GM12878 (cell line): ENCODE results near the gene LMOD1.

Source experiments
- CTCF ChIP-seq, 3 experiments: IDR thresholded peaks in 2 of 3; conservative IDR thresholded peaks in 1 of 3; 2 replicates each; pipeline ENCODE4 v1.5.1; 2011; ENCODE audit warnings: low read depth in 3 of 3, low read length in 3 of 3, mild to moderate bottlenecking in 3 of 3, control low read depth in 2 of 3, moderate library complexity in 2 of 3, inconsistent platforms in 1 of 3, mixed read lengths in 1 of 3; ENCODE audit not compliant: control insufficient read depth in 2 of 3, insufficient read depth in 1 of 3; ENCODE audit errors: extremely low read depth in 1 of 3
- KDM1A ChIP-seq: fragments of 200-600 bp; sonication (generic); IDR thresholded peaks from 2 replicates; pipeline ENCODE4 v1.6.1; 2016; ENCODE audit warnings: borderline replicate concordance
- PAX5 ChIP-seq: IDR thresholded peaks from 2 replicates; pipeline ENCODE4 v1.6.1; 2011; ENCODE audit warnings: low read depth, low read length, borderline replicate concordance
- POLR2A ChIP-seq: IDR thresholded peaks from 2 replicates; pipeline ENCODE4 v1.6.1; 2011; ENCODE audit warnings: low read depth, mild to moderate bottlenecking, low read length
- SIN3A ChIP-seq: IDR thresholded peaks from 2 replicates; pipeline ENCODE4 v1.6.1; 2012; ENCODE audit warnings: low read depth, low read length, improper control_type of control experiment
- TF ChIP-seq, protein P1 (sequence below): IDR thresholded peaks from 2 replicates; pipeline ENCODE4 v1.6.1; 2011; ENCODE audit warnings: low read depth, mild to moderate bottlenecking, low read length, moderate library complexity, borderline replicate concordance; ENCODE audit errors: extremely low read depth
- TF ChIP-seq, protein P2 (sequence below): IDR thresholded peaks from 2 replicates; pipeline ENCODE4 v1.6.1; 2012; ENCODE audit warnings: low read depth, low read length, improper control_type of control experiment

DNA sequence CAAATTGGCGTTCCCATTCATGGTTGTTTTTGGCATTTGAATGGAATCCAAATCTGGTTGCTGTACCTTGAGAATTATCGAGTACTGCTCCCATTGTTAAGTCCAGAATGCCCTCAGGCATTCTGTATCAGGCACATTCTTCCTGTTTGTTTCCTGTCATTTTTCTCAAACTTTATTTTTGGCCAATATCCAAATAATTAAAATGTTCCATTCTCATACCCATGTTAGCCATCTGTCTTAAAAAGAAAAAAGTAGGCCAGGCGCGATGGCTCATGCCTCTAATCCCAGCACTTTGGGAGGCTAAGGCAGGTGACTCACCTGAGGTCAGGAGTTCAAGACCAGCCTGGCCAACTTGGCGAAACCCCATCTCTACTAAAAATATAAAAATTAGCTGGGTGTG is 86.9 kb downstream of the LMOD1 start:
- TF ChIP-seq, protein P1, sequence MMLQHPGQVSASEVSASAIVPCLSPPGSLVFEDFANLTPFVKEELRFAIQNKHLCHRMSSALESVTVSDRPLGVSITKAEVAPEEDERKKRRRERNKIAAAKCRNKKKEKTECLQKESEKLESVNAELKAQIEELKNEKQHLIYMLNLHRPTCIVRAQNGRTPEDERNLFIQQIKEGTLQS: no peak
- TF ChIP-seq CTCF (IDR thresholded peaks at IDR 0.05 in 2 of 3, conservative IDR thresholded peaks at IDR 0.05 in 1 of 3; ENCODE audit: control insufficient read depth in 2 of 3, extremely low read depth in 1 of 3, insufficient read depth in 1 of 3, low read depth in 3 of 3, low read length in 3 of 3): no peak
- no peak for TF ChIP-seq PAX5
- no peak for TF ChIP-seq POLR2A
- no peak for TF ChIP-seq SIN3A
- TF ChIP-seq, protein P2, sequence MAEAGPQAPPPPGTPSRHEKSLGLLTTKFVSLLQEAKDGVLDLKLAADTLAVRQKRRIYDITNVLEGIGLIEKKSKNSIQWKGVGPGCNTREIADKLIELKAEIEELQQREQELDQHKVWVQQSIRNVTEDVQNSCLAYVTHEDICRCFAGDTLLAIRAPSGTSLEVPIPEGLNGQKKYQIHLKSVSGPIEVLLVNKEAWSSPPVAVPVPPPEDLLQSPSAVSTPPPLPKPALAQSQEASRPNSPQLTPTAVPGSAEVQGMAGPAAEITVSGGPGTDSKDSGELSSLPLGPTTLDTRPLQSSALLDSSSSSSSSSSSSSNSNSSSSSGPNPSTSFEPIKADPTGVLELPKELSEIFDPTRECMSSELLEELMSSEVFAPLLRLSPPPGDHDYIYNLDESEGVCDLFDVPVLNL: no peak
- TF ChIP-seq KDM1A: no peak
